ENCODE results near the gene MEX3C. TPM values are rescaled to one million over a fixed set of nuclear protein-coding genes. Genes with fewer than 3 reads are reported as not detected.

Gene MEX3C
- total and polyA plus RNA-seq, 2 experiments from 2014 or later = 28.8 to 109 TPM

DNA sequence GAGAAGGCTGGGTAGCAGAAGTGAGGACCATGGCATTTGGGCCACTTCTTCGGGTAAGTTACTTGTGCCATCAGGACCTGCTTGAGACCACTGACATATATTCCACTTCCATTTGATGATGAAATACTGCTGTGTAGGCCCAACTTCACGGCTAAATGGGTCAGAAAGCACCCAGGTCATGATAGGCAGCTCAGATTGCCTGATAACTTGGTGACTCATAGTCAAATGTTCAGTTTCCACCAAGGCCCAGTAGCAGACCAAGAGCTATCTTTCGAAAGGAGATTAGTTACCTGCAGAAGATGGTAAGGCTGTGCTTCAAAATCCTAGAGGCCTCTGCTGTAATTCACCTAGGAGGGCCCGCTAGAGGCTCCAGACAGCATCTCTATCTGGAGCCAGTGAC, 31.8 kb upstream of the MEX3C start:
- H3K27me3 ChIP-seq (ENCODE audit: insufficient read depth) = no peaks in the 10 kb centered on the region
- no peak overlapping the region for H3K27ac ChIP-seq (ENCODE audit: low read depth)
- H3K4me1 Mint-ChIP-seq = no peaks in the 10 kb centered on the region
- no peak for ATAC-seq
- H3K4me2 ChIP-seq = no peak overlapping the region
- H3K36me3 Mint-ChIP-seq (ENCODE audit: low read depth) = no peaks in the 10 kb centered on the region; the same call in 2 of the 3 replicates
- peaks cover 5% of the 10 kb centered on the region for H3K27me3 Mint-ChIP-seq (ENCODE audit: insufficient read depth, low read depth, poor library complexity)
- H3K79me2 ChIP-seq (replicated peaks; ENCODE audit: insufficient read depth) = no peaks in the 10 kb centered on the region
- no peak overlapping the region for H3K4me3 ChIP-seq
- H3K36me3 ChIP-seq (ENCODE audit: insufficient read depth) = no peaks in the 10 kb centered on the region
- H3K27ac Mint-ChIP-seq = no peak overlapping the region
- TF ChIP-seq POLR2AphosphoS5 (IDR thresholded peaks at IDR 0.05; ENCODE audit: low read depth) = no peak
- TF ChIP-seq, protein P1, sequence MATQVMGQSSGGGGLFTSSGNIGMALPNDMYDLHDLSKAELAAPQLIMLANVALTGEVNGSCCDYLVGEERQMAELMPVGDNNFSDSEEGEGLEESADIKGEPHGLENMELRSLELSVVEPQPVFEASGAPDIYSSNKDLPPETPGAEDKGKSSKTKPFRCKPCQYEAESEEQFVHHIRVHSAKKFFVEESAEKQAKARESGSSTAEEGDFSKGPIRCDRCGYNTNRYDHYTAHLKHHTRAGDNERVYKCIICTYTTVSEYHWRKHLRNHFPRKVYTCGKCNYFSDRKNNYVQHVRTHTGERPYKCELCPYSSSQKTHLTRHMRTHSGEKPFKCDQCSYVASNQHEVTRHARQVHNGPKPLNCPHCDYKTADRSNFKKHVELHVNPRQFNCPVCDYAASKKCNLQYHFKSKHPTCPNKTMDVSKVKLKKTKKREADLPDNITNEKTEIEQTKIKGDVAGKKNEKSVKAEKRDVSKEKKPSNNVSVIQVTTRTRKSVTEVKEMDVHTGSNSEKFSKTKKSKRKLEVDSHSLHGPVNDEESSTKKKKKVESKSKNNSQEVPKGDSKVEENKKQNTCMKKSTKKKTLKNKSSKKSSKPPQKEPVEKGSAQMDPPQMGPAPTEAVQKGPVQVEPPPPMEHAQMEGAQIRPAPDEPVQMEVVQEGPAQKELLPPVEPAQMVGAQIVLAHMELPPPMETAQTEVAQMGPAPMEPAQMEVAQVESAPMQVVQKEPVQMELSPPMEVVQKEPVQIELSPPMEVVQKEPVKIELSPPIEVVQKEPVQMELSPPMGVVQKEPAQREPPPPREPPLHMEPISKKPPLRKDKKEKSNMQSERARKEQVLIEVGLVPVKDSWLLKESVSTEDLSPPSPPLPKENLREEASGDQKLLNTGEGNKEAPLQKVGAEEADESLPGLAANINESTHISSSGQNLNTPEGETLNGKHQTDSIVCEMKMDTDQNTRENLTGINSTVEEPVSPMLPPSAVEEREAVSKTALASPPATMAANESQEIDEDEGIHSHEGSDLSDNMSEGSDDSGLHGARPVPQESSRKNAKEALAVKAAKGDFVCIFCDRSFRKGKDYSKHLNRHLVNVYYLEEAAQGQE (IDR thresholded peaks at IDR 0.05; ENCODE audit: unreplicated experiment) = no peak
- no peak for TF ChIP-seq NANOG (IDR thresholded peaks at IDR 0.05; ENCODE audit: borderline replicate concordance)
- TF ChIP-seq EZH2 (IDR thresholded peaks at IDR 0.05; ENCODE audit: low read depth, unreplicated experiment) = no peak
- TF ChIP-seq, protein P2, sequence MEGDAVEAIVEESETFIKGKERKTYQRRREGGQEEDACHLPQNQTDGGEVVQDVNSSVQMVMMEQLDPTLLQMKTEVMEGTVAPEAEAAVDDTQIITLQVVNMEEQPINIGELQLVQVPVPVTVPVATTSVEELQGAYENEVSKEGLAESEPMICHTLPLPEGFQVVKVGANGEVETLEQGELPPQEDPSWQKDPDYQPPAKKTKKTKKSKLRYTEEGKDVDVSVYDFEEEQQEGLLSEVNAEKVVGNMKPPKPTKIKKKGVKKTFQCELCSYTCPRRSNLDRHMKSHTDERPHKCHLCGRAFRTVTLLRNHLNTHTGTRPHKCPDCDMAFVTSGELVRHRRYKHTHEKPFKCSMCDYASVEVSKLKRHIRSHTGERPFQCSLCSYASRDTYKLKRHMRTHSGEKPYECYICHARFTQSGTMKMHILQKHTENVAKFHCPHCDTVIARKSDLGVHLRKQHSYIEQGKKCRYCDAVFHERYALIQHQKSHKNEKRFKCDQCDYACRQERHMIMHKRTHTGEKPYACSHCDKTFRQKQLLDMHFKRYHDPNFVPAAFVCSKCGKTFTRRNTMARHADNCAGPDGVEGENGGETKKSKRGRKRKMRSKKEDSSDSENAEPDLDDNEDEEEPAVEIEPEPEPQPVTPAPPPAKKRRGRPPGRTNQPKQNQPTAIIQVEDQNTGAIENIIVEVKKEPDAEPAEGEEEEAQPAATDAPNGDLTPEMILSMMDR (conservative IDR thresholded peaks at IDR 0.05; ENCODE audit: low read depth in 2 of 2) = no peak
- no peak for TF ChIP-seq ZNF114 (CRISPR knock-in tag; IDR thresholded peaks at IDR 0.05)
- no peak for TF ChIP-seq STAT1 (IDR thresholded peaks at IDR 0.05; ENCODE audit: unreplicated experiment)
- no peak for TF ChIP-seq ZNF331 (CRISPR knock-in tag; IDR thresholded peaks at IDR 0.05; ENCODE audit: low read depth)
- no peak for TF ChIP-seq EZH2phosphoT487 (IDR thresholded peaks at IDR 0.05; ENCODE audit: unreplicated experiment)
- H3K9me3 Mint-ChIP-seq = no peaks in the 10 kb centered on the region; the same call in 2 of the 3 replicates
- no peaks in the 10 kb centered on the region for H4K20me1 ChIP-seq (replicated peaks; ENCODE audit: insufficient read depth)
- no peak overlapping the region for H2AFZ ChIP-seq
- no peak for DNase-seq (ENCODE audit: low spot score)
- H3K4me1 ChIP-seq (ENCODE audit: insufficient read depth) = no peaks in the 10 kb centered on the region
- H3F3A ChIP-seq (replicated peaks; ENCODE audit: low read depth) = no peaks in the 10 kb centered on the region
- peaks cover 19% of the 10 kb centered on the region; the same call in 1 of the 2 replicates for H3K9me2 ChIP-seq (ENCODE audit: insufficient read depth)
- H3K4me3 Mint-ChIP-seq = no peak overlapping the region

- H3K9me3 Mint-ChIP-seq = no peaks in the 10 kb centered on the region; the same call in 2 of the 3 replicates
- TF ChIP-seq EZH2phosphoT487 (IDR thresholded peaks at IDR 0.05; ENCODE audit: unreplicated experiment) = no peak
- TF ChIP-seq, protein P2 (conservative IDR thresholded peaks at IDR 0.05; ENCODE audit: low read depth in 2 of 2) = no peak
- no peak for TF ChIP-seq NANOG (IDR thresholded peaks at IDR 0.05; ENCODE audit: borderline replicate concordance)
- TF ChIP-seq, protein P1 (IDR thresholded peaks at IDR 0.05; ENCODE audit: unreplicated experiment) = no peak
- TF ChIP-seq ZNF331 (CRISPR knock-in tag; IDR thresholded peaks at IDR 0.05; ENCODE audit: low read depth) = no peak
- TF ChIP-seq CREB1 (CRISPR knock-in tag; IDR thresholded peaks at IDR 0.05; ENCODE audit: low read depth) = no peak
- no peak for TF ChIP-seq STAT1 (IDR thresholded peaks at IDR 0.05; ENCODE audit: unreplicated experiment)
- TF ChIP-seq EZH2 (IDR thresholded peaks at IDR 0.05; ENCODE audit: low read depth, unreplicated experiment) = no peak
- TF ChIP-seq ZNF114 (CRISPR knock-in tag; IDR thresholded peaks at IDR 0.05) = no peak
- TF ChIP-seq, protein P3, sequence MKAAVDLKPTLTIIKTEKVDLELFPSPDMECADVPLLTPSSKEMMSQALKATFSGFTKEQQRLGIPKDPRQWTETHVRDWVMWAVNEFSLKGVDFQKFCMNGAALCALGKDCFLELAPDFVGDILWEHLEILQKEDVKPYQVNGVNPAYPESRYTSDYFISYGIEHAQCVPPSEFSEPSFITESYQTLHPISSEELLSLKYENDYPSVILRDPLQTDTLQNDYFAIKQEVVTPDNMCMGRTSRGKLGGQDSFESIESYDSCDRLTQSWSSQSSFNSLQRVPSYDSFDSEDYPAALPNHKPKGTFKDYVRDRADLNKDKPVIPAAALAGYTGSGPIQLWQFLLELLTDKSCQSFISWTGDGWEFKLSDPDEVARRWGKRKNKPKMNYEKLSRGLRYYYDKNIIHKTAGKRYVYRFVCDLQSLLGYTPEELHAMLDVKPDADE (IDR thresholded peaks at IDR 0.05) = no peak
Measured at GRCh38 chr18:51227660-51228059, 30.2 kb upstream of the MEX3C start.

More at GRCh38 chr18:51227660-51228059, 30.2 kb upstream of the MEX3C start:
- no peaks in the 10 kb centered on the region for H4K20me1 ChIP-seq (replicated peaks; ENCODE audit: insufficient read depth)
- no peaks in the 10 kb centered on the region for H3K27me3 ChIP-seq (ENCODE audit: insufficient read depth)
- Mint-ChIP-seq H3K27ac (no peak overlapping the region), H3K27me3 (ENCODE audit: insufficient read depth, low read depth, poor library complexity) (peaks cover 3% of the 10 kb centered on the region), H3K4me1 (no peaks in the 10 kb centered on the region), H3K4me3 (no peak overlapping the region), H3K36me3 (ENCODE audit: low read depth) (no peaks in the 10 kb centered on the region)
- no peaks in the 10 kb centered on the region for H3K79me2 ChIP-seq (replicated peaks; ENCODE audit: insufficient read depth)
- H3F3A ChIP-seq (replicated peaks; ENCODE audit: low read depth) = no peaks in the 10 kb centered on the region
- DNase-seq (ENCODE audit: low spot score) (no peak), ATAC-seq (no peak)
- H3K27ac ChIP-seq (ENCODE audit: low read depth) = no peak overlapping the region
- no peak overlapping the region for H3K4me2 ChIP-seq
- H3K4me1 ChIP-seq (ENCODE audit: insufficient read depth) = no peaks in the 10 kb centered on the region
- H3K9me2 ChIP-seq (ENCODE audit: insufficient read depth) = peaks cover 19% of the 10 kb centered on the region; the same call in 1 of the 2 replicates
- no peak overlapping the region for H3K4me3 ChIP-seq
- H2AFZ ChIP-seq = no peak overlapping the region
- H3K36me3 ChIP-seq (ENCODE audit: insufficient read depth) = no peaks in the 10 kb centered on the region
